K562 (cell line): Measurements from ENCODE around the gene INO80D. TPM values are rescaled to one million over a fixed set of nuclear protein-coding genes. Genes with fewer than 3 reads are reported as not detected.

Experiments used
- ATAC-seq: fragments of 200-7000 bp; cut with Tn5 transposase; 3 replicates; pipeline ENCODE4 v1.9.1; 2020; ENCODE audit warnings: moderate library complexity
- BruUV-seq: library from RNA; stranded (reverse); fragments of 400-500 nt; replicated peaks from 2 replicates; lab custom pipeline; 2021; lab: Mats Ljungman, UMichigan
- CTCF ChIA-PET: fragments of 300-600 bp; formaldehyde crosslinking; extraction: SDS; loops from one replicate; lab custom pipeline; 2021; ENCODE audit warnings: low intra/inter-chr PET ratio; lab: Yijun Ruan, JAX
- POLR2A ChIA-PET: fragments of 300-600, 350-650 bp; sonication (Branson Sonifier 250); formaldehyde crosslinking; extraction: SDS; loops from one replicate; lab custom pipeline; 2021; ENCODE audit warnings: antibody characterized with exemption, inconsistent platforms; lab: Yijun Ruan, JAX
- DNase-seq, 4 experiments: peaks; one replicate each; pipeline versions ENCODE4 v3.0.0 to v3.0.0-alpha.2; 2011 to 2018; ENCODE audit warnings: low spot score in 3 of 4, mixed read lengths in 3 of 4; ENCODE audit errors: extremely low read depth in 1 of 4
- FAIRE-seq: peaks from 2 replicates; lab custom pipeline; 2011; peaks lifted over from hg19 to GRCh38; lab: Jason Lieb, UNC
- H2AFZ ChIP-seq: 2 replicates; pipeline ENCODE4 v1.6.0; 2011; ENCODE audit warnings: low read depth, low read length, control low read depth, inconsistent platforms
- H3K27ac ChIP-seq: fragments of 200-600 bp; 3 replicates; pipeline ENCODE4 v1.8.0; 2011; ENCODE audit warnings: low read depth, mild to moderate bottlenecking, control low read depth, inconsistent platforms, low read length, moderate library complexity, mixed read lengths; ENCODE audit errors: extremely low read depth
- H3K27me3 ChIP-seq, 2 experiments: fragments of 300-600 bp in 1 of 2; 2 replicates in 1 of 2; 3 replicates in 1 of 2; pipeline versions ENCODE4 v1.6.0 to v1.8.0; 2011; ENCODE audit warnings: inconsistent platforms in 2 of 2, low read length in 2 of 2, mild to moderate bottlenecking in 1 of 2, mixed read lengths in 1 of 2, moderate library complexity in 1 of 2; ENCODE audit not compliant: control insufficient read depth in 2 of 2, insufficient read depth in 2 of 2
- H3K36me3 ChIP-seq: fragments of 300-600 bp; 3 replicates; pipeline ENCODE4 v1.8.0; 2011; ENCODE audit warnings: mild to moderate bottlenecking, low read length, inconsistent platforms; ENCODE audit not compliant: control insufficient read depth, insufficient read depth
- H3K4me1 ChIP-seq, 2 experiments: fragments of 200-600 bp in 1 of 2; replicated peaks in 1 of 2; 2 replicates in 1 of 2; 3 replicates in 1 of 2; pipeline versions ENCODE4 v1.5.1 to v1.8.0; 2011; ENCODE audit warnings: inconsistent platforms in 2 of 2, low read length in 2 of 2, mild to moderate bottlenecking in 1 of 2, mixed read lengths in 1 of 2, moderate library complexity in 1 of 2; ENCODE audit not compliant: control insufficient read depth in 2 of 2, insufficient read depth in 2 of 2
- H3K4me2 ChIP-seq: 2 replicates; pipeline ENCODE4 v1.6.1; 2011; ENCODE audit warnings: low read length, control low read depth, inconsistent platforms, mixed read lengths; ENCODE audit not compliant: insufficient read depth
- H3K4me3 ChIP-seq: fragments of 200-600 bp; sonication (generic), shearing (Covaris generic); 2 replicates; pipeline ENCODE4 v1.5.1; 2016; ENCODE audit warnings: control low read depth, inconsistent platforms
- H3K79me2 ChIP-seq: fragments of 200-600 bp; 3 replicates; pipeline ENCODE4 v1.8.0; 2011; ENCODE audit warnings: low read length, inconsistent platforms; ENCODE audit not compliant: control insufficient read depth, insufficient read depth
- H3K9ac ChIP-seq, 2 experiments: 2 replicates each; pipeline versions ENCODE4 v1.6.0 to v1.6.1; 2011; ENCODE audit warnings: low read depth in 2 of 2, low read length in 2 of 2, control low read depth in 1 of 2, inconsistent platforms in 1 of 2, mild to moderate bottlenecking in 1 of 2, mixed read lengths in 1 of 2; ENCODE audit not compliant: insufficient read depth in 1 of 2
- H3K9me1 ChIP-seq: one replicate; pipeline ENCODE4 v1.6.0; 2011; ENCODE audit warnings: inconsistent platforms, mild to moderate bottlenecking, low read length, moderate library complexity; ENCODE audit not compliant: control insufficient read depth, insufficient read depth
- H3K9me3 ChIP-seq: replicated peaks from 2 replicates; pipeline ENCODE4 v1.5.1; 2011; ENCODE audit warnings: low read depth, low read length, inconsistent platforms; ENCODE audit not compliant: control insufficient read depth, insufficient read depth
- H4K20me1 ChIP-seq: replicated peaks from 2 replicates; pipeline ENCODE4 v1.6.1; 2011; ENCODE audit warnings: low read length, inconsistent platforms, mixed read lengths; ENCODE audit not compliant: control insufficient read depth, insufficient read depth
- CHD2 ChIP-seq: IDR thresholded peaks from 2 replicates; pipeline ENCODE4 v1.6.1; 2011; ENCODE audit warnings: low read depth, low read length
- CREB3 ChIP-seq: fragments of 450-650 bp; conservative IDR thresholded peaks from 2 replicates; pipeline ENCODE4 v1.6.1; 2016; ENCODE audit warnings: missing genetic modification characterization, low read depth, mild to moderate bottlenecking, missing compliant biosample characterization, moderate library complexity
- ID3 ChIP-seq, 2 experiments: fragments of 250-450 bp in 1 of 2; fragments of 450-650 bp in 1 of 2; sonication (Bioruptor Pico) in 1 of 2; IDR thresholded peaks; 2 replicates each; pipeline versions ENCODE4 v1.6.1 to v1.8.0; 2016 to 2021; ENCODE audit warnings: mild to moderate bottlenecking in 2 of 2, moderate library complexity in 2 of 2, missing compliant biosample characterization in 1 of 2, missing genetic modification characterization in 1 of 2
- MAX ChIP-seq: sonication (generic); formaldehyde crosslinking; IDR thresholded peaks from 2 replicates; pipeline ENCODE4 v1.9.0; 2022; ENCODE audit warnings: mild to moderate bottlenecking, missing genetic modification reagents
- NR4A1 ChIP-seq, 2 experiments: fragments of 250-450 bp in 1 of 2; fragments of 450-650 bp in 1 of 2; sonication (Bioruptor Pico) in 1 of 2; IDR thresholded peaks; 2 replicates each; pipeline versions ENCODE4 v1.4.0 to v1.6.1; 2016 to 2020; ENCODE audit warnings: mild to moderate bottlenecking in 2 of 2, missing compliant biosample characterization in 1 of 2, missing genetic modification characterization in 1 of 2, moderate library complexity in 1 of 2
- RBM14 ChIP-seq: fragments of 200-400 bp; formaldehyde crosslinking; IDR thresholded peaks from 2 replicates; pipeline ENCODE4 v1.6.1; 2018; ENCODE audit warnings: low read depth, mild to moderate bottlenecking, low read length, moderate library complexity, borderline replicate concordance; ENCODE audit not compliant: insufficient read depth
- RBM15 ChIP-seq: fragments of 200-400 bp; formaldehyde crosslinking; IDR thresholded peaks from 2 replicates; pipeline ENCODE4 v1.6.1; 2018; ENCODE audit warnings: mild to moderate bottlenecking, low read length, moderate library complexity; ENCODE audit not compliant: insufficient read depth
- SUPT5H ChIP-seq: fragments of 450-650 bp; IDR thresholded peaks from 2 replicates; pipeline ENCODE4 v1.6.1; 2016
- ZNF197 ChIP-seq: fragments of 200-800 bp; sonication (Bioruptor generic); IDR thresholded peaks from 2 replicates; pipeline ENCODE4 v1.6.1; 2016; ENCODE audit warnings: low read depth, missing genetic modification characterization, missing compliant biosample characterization
- ZNF24 ChIP-seq: fragments of 450-650 bp; IDR thresholded peaks from 2 replicates; pipeline ENCODE4 v1.6.1; 2016
- ZNF431 ChIP-seq: sonication (generic); formaldehyde crosslinking; IDR thresholded peaks from 2 replicates; pipeline ENCODE4 v1.8.0; 2022; ENCODE audit warnings: mild to moderate bottlenecking, missing genetic modification reagents
- ZNF583 ChIP-seq: fragments of 250-450 bp; sonication (Bioruptor Pico); IDR thresholded peaks from 2 replicates; pipeline ENCODE4 v1.4.0; 2020
- WGBS: fragments of 100-300 bp; shearing (Covaris generic); methylation state at CpG from one replicate; pipeline ENCODE4 v1.1.6; 2016; ENCODE audit warnings: low coverage, mixed read lengths; ENCODE audit not compliant: insufficient coverage; ENCODE audit errors: missing lambda C conversion rate; 5-methylcytosine and 5-hydroxymethylcytosine counted together
- in situ Hi-C: fragments of 300-500 bp; cut with MboI; formaldehyde crosslinking; loops from 4 replicates; pipeline ENCODE4 v1.15.0; 2018; ENCODE audit warnings: inconsistent platforms, mixed read lengths
- intact Hi-C: fragments of 100-400 bp; cut with micrococcal nuclease; formaldehyde crosslinking; loops from 2 replicates; pipeline ENCODE4 v1.14.2; 2022
- polyA plus RNA-seq, 8 experiments: library from polyadenylated mRNA; depleted of rRNA in 4 of 8; stranded (reverse) in 5 of 8; unstranded in 3 of 8; fragments of >200 nt; fragmentation: Nextera tagmentation in 2 of 8; fragmentation: Illumina TruSeq in 1 of 8; extraction: Ambion mirVana in 2 of 8; extraction: Trizol in 1 of 8; gene quantifications; 2 replicates each; pipeline versions ENCODE4 v1.2.1 to v1.2.3, GENCODE V29; 2011 to 2014; ENCODE audit warnings: inconsistent platforms in 1 of 8, missing spikeins in 1 of 8
- total RNA-seq, 7 experiments: library from RNA; depleted of rRNA in 6 of 7; stranded (reverse); fragments of >200 nt in 6 of 7; fragmentation: Illumina TruSeq in 2 of 7; extraction: Trizol in 2 of 7; gene quantifications; 2 replicates each; pipeline versions ENCODE4 v1.2.1 to v1.2.3, GENCODE V29; 2011 to 2021; ENCODE audit warnings: low replicate concordance in 1 of 7
- TF ChIP-seq, protein P1 (sequence below), 2 experiments: fragments of 450-650 bp; IDR thresholded peaks; 2 replicates each; pipeline ENCODE4 v1.6.1; 2016
- TF ChIP-seq, protein P2 (sequence below): fragments of 250-450 bp; sonication (Bioruptor Pico); IDR thresholded peaks from 2 replicates; pipeline ENCODE4 v1.9.0; 2021; ENCODE audit warnings: mild to moderate bottlenecking
- TF ChIP-seq, protein P3 (sequence below), 2 experiments: fragments of 200-800 bp in 1 of 2; sonication (Bioruptor generic) in 1 of 2; sonication (generic) in 1 of 2; formaldehyde crosslinking in 1 of 2; IDR thresholded peaks in 1 of 2; conservative IDR thresholded peaks in 1 of 2; 2 replicates each; pipeline versions ENCODE4 v1.5.0 to v1.6.1; 2016 to 2020; ENCODE audit warnings: missing compliant biosample characterization in 1 of 2, missing genetic modification characterization in 1 of 2, missing genetic modification reagents in 1 of 2

INO80D gene
- total and polyA plus RNA-seq, 9 of the 15 experiments (the other 6 are each of a cell fraction or from before 2014, with no cell fraction given) = 0.64 to 8.1 (median 2.9) TPM

GRCh38 chr2:206054952-206055351, 31.0 kb downstream of the INO80D start:
- Histone ChIP-seq H3K9me1 (no peaks in the 10 kb centered on the region), H3K27me3 (no peaks in the 10 kb centered on the region), H3K4me3 (no peak overlapping the region), H3K27ac (no peak overlapping the region), H3K79me2 (no peaks in the 10 kb centered on the region), H3K36me3 (peaks cover 24% of the 10 kb centered on the region; the same call in 2 of the 3 replicates), H4K20me1 (no peaks in the 10 kb centered on the region), H2AFZ (no peak overlapping the region), H3K4me2 (no peak overlapping the region), H3K9me3 (no peaks in the 10 kb centered on the region), H3K9ac (no peak overlapping the region), H3K4me1 (no peaks in the 10 kb centered on the region)
- ATAC-seq (no peak), DNase-seq (no peak), FAIRE-seq (no peak)
- WGBS = 82% methylated on average over 3 of the region's 3 CpGs
- in situ Hi-C loops = no loop called here
- no TSS peak for BruUV-seq
- ChIA-PET CTCF (no interaction called here), POLR2A (interaction anchor here (1.0 kb wide), 1 partner anchor 9 kb away, joined by 4 read pairs; no protein-coding TSS in a partner anchor)
- intact Hi-C loops = no loop called here
- TF ChIP-seq, protein P1, sequence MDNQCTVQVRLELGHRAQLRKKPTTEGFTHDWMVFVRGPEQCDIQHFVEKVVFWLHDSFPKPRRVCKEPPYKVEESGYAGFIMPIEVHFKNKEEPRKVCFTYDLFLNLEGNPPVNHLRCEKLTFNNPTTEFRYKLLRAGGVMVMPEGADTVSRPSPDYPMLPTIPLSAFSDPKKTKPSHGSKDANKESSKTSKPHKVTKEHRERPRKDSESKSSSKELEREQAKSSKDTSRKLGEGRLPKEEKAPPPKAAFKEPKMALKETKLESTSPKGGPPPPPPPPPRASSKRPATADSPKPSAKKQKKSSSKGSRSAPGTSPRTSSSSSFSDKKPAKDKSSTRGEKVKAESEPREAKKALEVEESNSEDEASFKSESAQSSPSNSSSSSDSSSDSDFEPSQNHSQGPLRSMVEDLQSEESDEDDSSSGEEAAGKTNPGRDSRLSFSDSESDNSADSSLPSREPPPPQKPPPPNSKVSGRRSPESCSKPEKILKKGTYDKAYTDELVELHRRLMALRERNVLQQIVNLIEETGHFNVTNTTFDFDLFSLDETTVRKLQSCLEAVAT (IDR thresholded peaks at IDR 0.05) = no peak
- TF ChIP-seq RBM15 (no peak), ZNF431 (no peak), CREB3 (tag) (no peak), SUPT5H (no peak), ZNF583 (no peak), NR4A1 (CRISPR knock-in tag; IDR thresholded peaks at IDR 0.05) (no peak), NR4A1 (tag; IDR thresholded peaks at IDR 0.05) (no peak), CHD2 (no peak), ZNF24 (no peak), ZNF197 (CRISPR knock-in tag) (no peak), RBM14 (no peak), ID3 (CRISPR knock-in tag; IDR thresholded peaks at IDR 0.05) (no peak), ID3 (tag; IDR thresholded peaks at IDR 0.05) (no peak), MAX (CRISPR knock-in tag) (no peak)
- TF ChIP-seq, protein P2, sequence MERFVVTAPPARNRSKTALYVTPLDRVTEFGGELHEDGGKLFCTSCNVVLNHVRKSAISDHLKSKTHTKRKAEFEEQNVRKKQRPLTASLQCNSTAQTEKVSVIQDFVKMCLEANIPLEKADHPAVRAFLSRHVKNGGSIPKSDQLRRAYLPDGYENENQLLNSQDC (CRISPR knock-in tag) = no peak
- TF ChIP-seq, protein P3, sequence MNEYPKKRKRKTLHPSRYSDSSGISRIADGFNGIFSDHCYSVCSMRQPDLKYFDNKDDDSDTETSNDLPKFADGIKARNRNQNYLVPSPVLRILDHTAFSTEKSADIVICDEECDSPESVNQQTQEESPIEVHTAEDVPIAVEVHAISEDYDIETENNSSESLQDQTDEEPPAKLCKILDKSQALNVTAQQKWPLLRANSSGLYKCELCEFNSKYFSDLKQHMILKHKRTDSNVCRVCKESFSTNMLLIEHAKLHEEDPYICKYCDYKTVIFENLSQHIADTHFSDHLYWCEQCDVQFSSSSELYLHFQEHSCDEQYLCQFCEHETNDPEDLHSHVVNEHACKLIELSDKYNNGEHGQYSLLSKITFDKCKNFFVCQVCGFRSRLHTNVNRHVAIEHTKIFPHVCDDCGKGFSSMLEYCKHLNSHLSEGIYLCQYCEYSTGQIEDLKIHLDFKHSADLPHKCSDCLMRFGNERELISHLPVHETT (CRISPR knock-in tag; conservative IDR thresholded peaks at IDR 0.05 in 1 of 2, IDR thresholded peaks at IDR 0.05 in 1 of 2) = no peak
